Right ventricle myocardium superior (tissue), 1 donor: ENCODE results near the gene ASTN2. TPM values are rescaled to one million over a fixed set of nuclear protein-coding genes. Genes with fewer than 3 reads are reported as not detected.

Source experiments
- ATAC-seq: fragments of 200-7000 bp; cut with Tn5 transposase; one replicate; pipeline ENCODE4 v1.9.1; 2020; ENCODE audit warnings: mild to moderate bottlenecking; ENCODE audit not compliant: poor library complexity
- DNase-seq: peaks from one replicate; pipeline ENCODE4 v3.0.0-alpha.2; 2020
- intact Hi-C: fragments of 100-400 bp; cut with DNase I; formaldehyde crosslinking; loops from one replicate; pipeline ENCODE4 v1.11.2; 2022
- total RNA-seq: library from RNA; stranded (reverse); fragmentation: NEBNext Ultra II Directional; extraction: Animal tissue kit (Norgen Biotek cat#: 25700); gene quantifications from one replicate; pipeline ENCODE4 v1.2.1, GENCODE V29; 2021
- donor health status: DM: no; HTN: yes; CAD: no; lungs with severe emphysema.

Gene ASTN2
- total RNA-seq, 1 donor from 2014 or later, result 6.4 TPM

DNA sequence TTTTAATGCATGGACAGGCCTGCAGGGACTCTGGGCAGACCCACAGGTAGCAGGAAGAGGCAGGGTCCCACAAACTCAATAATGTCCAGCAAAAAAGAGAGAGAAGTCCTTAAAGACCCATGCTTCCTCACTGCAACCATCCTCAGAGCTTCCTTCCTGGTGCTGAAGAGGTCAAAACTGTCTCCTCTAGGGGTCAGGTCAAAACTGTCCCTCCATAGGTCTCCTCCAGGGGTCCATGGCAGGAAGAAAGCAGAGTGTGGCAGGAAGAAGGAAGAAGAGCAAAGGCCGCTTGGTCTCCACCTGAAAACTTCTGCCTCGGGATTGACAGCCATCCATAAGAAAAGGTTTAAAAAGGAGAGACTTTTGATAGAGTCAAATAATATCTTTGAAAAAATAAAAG, 989.6 kb downstream of the ASTN2 start:
- ATAC-seq (no peak), DNase-seq (no peak)
- intact Hi-C loops, result no loop called here

DNA sequence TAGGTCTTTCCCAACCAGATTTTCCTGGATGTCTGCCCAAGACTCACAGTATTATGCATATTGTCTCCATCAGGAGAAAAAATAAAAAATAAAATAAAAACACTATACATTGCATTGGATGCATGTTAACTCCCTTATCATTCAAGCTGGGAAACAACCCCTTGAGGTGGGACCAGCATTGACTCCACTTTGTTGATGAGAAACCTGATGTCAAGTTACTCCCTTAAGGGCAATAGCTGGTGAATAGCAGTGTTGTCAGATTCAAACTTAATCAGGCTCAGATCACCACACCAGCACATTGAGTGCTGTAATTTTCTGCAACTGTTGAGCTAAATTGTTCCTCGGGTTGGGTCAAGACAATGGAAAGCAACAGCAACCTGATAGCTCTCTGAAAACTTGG, 991.7 kb downstream of the ASTN2 start:
- intact Hi-C loops, result no loop called here
- DNase-seq (no peak), ATAC-seq (no peak)

DNA sequence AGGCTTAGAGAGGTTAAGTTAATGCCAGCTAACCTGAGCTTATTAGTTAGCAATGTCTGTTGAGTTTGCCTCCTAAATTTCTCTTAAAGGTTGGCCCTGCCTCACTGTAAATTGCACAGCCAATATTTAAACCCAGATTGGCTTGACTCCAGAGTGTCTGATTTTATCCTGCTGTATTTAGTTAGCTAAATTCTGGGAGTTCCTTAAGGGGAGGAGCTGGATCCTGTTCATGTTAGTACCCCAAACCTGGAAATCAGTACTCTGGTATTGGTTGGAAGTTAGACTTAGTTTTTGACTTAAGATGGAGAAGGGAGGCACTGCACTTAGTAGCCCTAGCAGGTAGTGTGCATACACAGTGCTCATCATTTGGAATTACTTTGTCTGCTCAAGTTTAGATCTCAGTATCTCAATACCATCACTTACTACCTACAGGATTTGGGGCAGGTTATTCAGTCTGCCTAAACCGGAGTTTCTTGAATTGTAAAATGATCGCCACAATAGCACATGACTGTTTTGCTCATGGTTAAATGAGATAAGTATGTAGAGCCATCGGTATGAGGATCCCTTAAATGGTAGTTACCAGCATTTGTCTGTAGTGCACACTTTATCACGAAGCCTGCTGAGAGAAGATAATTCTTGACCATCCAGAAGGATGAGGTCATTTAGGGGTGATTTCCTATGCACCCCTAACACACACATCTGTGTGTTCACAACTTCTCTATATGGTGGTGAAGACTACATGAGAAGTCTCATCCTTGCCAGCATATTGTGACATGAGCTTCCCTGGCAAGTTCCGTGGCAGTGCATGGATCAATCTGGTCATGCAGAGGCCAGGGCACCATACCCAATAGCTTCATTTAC, 992.5 kb downstream of the ASTN2 start:
- ATAC-seq, result no peak
- intact Hi-C loops, result no loop called here
- DNase-seq, result no peak

DNA sequence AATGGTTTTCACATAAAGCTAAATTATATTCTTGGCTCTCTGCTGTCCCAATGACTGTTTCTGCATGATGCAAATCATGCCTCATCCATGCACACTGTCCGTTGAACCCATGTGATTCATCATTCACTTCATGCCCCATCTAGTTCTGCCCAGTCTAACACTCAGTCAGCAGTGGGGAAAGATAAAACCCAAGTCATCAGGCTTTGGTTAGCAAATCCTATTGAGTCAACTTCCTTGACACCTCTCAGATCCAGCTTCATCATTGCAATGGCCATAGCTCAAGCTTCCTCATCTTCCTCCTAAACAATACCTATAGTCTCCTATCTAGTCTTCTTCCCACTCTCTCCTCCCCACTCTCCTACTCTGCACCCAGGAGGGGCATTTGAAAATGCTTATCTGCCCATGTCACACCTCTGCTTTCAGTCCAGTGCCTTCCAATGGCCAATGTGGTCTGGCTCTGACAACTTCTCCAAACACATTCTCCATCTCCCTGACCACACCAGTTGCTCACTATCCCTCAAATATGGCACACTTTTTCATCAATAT, 993.8 kb downstream of the ASTN2 start:
- ATAC-seq (no peak), DNase-seq (no peak)
- intact Hi-C loops, result no loop called here

DNA sequence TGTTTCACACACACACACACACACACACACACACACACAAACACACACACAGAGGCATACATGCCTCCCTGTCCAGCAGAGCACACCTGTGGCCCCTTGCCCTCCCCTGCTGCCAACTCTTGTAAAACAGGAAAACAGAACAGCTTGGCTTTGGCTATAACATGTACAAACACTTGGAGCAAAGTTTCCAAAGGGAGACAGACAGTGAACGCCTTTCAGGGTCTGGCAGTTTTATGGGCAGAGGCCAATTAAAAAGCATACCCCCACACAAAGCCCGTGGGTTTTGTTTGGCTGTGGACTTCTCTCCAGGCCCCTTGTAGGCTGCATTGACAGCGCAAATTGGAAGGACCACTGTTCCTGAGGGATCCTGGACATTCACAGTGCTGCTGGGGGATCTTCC, 995.7 kb downstream of the ASTN2 start:
- no peak for DNase-seq
- no peak for ATAC-seq
- intact Hi-C loops, result no loop called here

DNA sequence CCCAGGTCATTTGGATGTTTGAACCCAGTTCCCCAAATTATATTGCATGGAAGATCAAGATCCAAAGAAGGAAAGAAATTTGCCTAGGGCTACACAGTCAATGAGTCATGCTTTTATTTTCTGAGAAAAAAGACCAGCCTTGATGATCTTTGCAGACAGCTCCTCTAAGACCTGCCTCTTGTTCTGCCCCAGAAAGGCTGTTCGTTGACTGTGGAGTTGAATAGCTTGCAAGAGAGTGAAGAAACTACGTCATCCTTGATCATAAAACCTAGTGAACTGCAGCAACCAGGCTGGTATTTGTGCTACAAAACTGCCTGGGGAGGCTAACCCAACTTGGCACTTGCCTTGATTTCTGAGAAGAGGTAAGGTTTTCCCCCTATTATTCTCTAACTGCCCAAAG, 997.4 kb downstream of the ASTN2 start:
- no peak for ATAC-seq
- DNase-seq, result no peak
- intact Hi-C loops, result no loop called here

DNA sequence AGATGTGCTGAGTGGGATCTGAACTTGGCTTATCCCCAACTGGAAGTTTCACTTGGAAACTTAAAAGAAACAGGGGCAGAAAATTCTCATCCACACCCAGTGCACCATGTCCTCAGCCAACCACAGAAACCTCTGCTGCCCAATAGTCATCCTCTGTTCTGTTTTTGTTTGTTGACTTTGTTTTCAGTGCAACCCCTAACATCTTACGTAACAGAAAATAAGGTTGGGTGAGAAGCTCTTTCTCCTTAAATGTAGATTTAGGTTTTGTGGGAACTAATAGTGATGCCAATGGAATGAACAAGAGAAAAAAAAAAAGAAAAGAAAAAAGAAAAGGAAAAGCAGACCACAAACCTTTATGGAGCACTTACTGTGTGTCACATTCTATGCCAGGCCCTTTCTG, 998.4 kb downstream of the ASTN2 start:
- intact Hi-C loops, result no loop called here
- DNase-seq (no peak), ATAC-seq (no peak)

DNA sequence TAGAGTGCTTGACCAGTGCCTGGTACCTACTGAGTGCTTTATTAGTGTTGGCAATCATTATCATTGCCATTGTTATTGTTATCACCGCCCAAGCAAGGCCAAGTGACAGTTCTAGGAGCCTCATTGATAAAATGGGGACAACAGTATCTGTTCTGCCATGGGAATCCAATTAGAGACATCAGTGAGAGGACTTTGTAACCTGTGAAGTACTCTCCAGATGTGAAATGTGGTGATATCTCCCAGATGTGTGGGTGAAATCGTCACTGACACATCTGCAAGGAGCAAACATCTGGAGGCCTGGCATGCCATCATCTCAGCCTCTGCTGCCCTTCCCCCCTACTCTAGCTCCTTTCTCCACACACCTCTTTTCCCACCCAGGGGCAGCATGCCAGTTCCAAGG, 1000.5 kb downstream of the ASTN2 start:
- no peak for ATAC-seq
- no peak for DNase-seq
- intact Hi-C loops, result no loop called here

DNA sequence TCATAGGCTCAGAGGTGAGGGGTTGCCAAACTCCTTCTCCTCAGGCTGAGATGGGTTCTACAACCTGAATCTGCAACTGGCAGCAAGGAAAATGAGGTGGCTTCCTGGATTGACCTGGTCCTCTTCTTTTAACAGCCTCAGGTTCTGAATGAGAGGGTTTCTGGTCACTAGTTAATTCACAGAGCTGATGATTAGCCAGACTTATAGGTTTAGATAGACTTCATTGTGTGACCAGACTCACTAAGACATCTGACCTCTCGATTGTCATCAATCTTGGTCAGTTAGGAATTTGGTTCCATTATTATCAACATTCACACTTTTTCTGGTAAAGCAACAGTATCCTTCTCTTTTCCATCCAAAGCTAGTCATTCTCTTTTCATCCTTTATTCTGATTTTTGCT, 1003.4 kb downstream of the ASTN2 start:
- no peak for ATAC-seq
- intact Hi-C loops, result no loop called here
- DNase-seq, result no peak

DNA sequence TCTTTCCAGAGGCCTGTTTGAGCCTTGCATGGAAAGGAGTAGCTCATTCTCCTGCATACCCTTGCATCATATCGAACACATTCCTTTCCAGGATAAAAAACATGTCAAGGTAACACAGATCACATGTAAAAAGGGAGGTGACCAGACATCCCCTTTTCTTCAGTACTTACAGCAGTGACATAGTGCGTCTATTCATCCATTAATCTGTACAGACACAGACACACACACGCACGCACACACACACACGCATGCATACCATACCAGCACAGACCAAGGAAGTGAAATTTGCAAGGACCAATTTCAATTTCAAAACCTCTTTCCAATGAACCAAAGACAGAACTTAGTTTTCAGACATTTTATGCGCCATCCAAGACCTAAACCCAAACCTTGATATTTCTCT, 1005.2 kb downstream of the ASTN2 start:
- intact Hi-C loops, result no loop called here
- no peak for ATAC-seq
- DNase-seq, result no peak

DNA sequence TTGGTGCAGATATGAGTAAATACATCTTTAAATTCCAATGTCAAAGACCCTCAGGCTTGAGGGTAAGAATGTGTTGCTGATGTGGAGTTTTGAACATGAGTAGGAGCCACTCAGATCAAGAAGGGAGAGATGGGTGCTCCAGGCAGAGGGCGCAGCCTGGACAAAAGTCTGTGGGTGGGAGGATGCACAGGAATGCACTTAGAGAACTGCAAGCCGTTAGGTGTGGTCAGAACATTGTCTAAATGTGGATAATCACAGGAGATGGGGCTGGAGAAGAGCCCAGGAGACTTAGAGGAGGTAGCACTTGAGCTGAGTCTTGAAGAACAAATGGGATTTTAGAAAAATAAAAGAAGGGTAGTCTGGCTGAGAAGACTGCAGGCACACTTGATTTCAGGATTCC, 1005.7 kb downstream of the ASTN2 start:
- DNase-seq, result no peak
- intact Hi-C loops, result no loop called here
- no peak for ATAC-seq

DNA sequence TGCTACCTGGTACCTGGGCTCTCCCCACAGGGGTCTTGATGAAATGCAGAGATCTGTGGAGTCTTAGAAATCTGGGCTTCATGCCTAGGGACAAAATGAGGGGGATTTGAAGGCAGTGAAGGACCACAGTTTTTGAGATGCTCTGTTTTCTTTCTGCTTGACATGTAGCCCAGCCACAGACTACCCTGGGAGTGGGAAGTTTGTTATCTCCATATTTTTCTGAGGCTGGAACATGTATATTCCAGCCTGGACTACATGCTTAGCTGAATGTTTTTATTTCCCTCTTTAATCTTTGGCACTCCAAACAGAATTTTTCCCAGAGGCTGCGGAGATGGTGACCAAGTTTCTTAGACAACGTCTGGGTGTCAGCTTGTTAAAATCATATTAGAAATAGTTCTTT, 1008.4 kb downstream of the ASTN2 start:
- DNase-seq (no peak), ATAC-seq (no peak)
- intact Hi-C loops, result no loop called here

DNA sequence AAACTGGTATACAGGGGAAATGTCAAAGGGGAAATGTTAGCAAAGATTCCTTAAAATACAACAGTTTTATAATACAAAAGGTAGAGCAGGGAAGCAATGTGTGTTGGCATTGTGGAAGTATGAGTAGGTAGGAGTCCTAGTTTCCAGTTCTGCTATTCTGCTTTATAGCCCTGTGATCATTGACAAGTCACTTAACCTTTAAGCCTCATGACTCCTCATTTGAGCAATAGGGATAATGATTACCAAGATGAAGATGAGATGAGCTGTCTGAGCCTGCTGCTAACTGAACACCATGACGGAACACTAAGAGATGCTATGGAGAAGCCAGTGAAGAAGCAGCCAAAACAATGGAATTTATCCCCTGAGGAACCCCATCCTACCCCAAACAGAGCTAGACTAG, 1009.5 kb downstream of the ASTN2 start:
- intact Hi-C loops, result no loop called here
- ATAC-seq, result no peak
- no peak for DNase-seq

DNA sequence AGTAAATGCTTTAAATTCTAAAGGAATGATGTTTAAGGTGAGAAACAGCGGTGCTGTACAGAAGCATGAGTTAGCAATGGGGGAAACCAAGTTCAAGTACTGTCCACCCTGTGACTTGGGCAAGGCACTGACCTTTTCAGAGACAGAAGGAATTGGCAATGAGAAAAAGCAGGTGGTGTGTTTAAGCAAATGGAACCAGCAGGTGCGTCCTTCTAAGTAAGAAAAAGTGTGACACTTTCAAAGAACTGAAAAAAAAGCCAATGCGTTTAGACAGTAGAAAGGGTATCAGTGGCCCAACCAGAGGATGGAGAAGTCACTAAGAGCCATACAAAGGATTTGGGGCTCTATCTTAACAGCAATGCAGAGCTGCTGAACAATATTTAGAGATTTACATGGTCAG, 1010.6 kb downstream of the ASTN2 start:
- no peak for ATAC-seq

DNA sequence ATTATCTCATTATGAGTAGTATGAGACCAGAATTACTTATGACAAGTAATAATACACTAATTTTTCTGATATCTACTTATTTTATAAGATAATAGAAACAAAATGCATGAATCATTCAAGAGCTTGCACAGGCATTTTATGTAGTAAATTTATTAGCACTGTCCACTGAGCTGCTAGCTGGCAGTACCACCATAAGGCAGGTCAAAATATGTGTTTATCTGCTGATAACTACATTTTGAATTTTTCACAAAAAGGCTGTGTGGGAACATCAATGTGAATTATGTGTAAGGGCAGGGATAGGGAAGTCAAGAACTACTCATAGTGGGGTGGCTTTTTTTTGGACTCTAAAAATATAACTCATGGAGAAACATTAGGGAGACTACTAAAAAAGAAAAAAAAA, 1011.7 kb downstream of the ASTN2 start:
- DNase-seq (no peak), ATAC-seq (no peak)
- intact Hi-C loops, result no loop called here

More for the DNA sequence above, 1010.6 kb downstream of the ASTN2 start:
- intact Hi-C loops, result no loop called here
- no peak for DNase-seq

DNA sequence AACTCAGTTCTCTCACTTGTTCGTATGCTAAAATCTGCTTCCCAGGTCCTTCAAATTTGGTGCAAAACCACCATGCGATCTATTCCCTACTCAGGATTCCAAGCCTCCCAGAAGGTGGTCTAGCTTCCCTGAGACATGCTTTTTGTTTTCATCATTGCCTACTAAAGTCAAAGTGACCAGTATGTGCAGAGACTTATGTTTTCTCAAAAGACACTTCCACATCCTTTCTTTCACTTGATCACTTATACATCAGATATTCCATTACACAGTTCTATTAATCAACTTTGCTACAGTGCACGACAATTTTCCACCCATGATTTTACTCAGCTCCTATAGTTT, 1019.2 kb downstream of the ASTN2 start:
- intact Hi-C loops, result no loop called here
- ATAC-seq, result no peak
- no peak for DNase-seq

DNA sequence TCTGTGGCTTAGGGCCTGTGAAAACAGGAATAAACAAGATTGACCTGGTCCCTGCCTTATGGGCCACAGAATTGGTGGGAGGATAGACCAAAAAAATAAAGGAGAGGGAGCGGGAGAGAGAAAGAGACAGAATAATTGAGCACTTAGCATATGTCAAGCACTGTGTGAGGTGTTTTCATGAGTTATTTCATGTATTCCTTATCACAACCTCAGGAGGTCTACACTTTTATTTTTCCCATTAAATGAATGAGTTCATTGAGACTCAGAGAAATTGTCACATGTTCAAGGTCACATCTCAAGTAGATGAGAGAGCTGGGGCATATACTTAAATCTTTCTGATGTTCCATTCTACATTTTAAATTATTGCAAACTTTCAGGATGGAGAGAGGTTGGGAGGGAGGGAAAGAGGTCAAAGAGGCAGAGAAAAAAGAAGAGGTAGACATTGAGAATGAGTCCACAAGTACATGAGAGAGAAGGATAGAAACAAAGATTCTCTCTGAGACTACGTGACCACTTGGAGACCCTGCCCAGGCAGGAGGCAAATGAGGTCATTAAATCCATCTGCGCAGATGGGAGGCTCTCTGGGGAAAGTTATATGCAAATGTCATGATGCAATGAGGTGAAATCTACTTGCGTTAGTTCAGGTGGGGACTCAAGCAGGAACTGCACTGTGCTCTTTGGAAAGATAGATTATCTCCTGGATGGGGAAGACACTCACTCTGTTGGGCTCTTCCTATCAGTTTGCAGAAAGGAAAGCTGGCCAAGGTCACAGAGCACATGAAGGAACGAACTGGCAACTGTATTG, 1019.8 kb downstream of the ASTN2 start:
- no peak for DNase-seq
- intact Hi-C loops, result no loop called here
- ATAC-seq, result no peak

DNA sequence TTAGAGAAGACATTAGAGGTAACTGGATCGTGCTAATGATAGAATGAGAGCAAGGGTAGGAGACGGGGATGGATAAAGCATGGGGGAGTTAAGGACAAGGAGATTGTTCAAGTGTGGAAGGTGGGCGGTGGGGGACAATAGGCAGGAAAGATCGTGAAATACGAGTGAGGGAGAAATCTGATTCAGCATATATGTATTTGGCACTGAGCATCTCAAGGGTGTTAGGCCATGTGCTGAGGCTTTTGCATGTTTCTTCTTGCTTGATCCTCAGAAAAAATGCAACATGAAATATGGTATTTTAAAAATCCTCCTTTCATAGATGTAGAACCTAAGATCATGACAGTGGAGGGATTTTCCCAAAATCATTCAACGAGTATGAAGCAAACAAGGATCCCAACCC, 1020.8 kb downstream of the ASTN2 start:
- DNase-seq, result no peak
- no peak for ATAC-seq
- intact Hi-C loops, result no loop called here

DNA sequence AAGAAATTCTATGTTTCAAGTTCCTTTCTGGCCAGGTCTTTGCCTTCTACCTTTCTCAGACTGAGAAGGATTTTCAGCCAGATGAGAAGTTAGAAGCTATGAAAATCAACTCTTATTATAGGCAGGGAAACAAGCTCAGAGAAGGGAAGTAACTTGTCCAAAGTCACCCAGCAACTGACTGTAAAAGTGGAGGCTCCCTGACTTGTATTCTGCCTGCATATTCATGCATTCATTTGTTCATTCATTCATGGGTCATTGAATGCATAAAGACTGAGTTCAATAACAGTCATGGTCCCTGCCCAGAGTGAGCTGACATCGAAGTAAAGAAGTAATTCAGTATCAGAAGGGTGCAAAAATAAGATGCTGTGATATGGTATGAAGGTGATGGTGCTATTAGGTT, 1021.7 kb downstream of the ASTN2 start:
- DNase-seq (no peak), ATAC-seq (no peak)
- intact Hi-C loops, result no loop called here

DNA sequence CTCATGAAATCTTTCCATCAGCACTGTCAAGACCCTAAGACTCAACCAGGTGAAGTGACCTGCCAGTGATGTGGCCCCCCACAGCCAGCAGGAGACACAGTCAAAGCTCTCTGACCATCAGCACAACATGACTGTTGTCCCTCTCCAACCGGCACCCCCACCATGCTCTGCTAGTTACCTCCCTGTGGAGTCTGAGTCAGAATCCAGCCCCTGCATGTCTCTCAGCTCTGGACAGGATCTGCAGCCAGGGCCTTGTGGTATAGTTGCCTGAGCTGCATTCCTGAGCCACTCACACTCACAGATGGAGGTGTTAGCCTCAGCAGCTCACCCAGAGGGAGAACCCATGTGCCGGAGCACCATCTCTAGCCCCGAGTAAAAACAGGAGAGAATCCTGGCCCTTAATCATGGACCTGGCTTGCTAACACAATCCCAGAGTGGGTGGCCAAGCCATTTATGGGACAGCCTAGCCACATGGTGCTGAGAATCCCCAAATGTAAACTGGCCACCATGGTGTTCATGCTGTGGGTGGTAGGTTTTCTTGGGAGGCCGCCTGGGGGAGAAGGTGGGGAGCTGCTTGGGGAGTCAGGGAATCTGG, 1023.5 kb downstream of the ASTN2 start:
- DNase-seq, result no peak
- intact Hi-C loops, result no loop called here
- no peak for ATAC-seq
